ENCODE data around the gene BMERB1. TPM values are rescaled to one million over a fixed set of nuclear protein-coding genes. Genes with fewer than 3 reads are reported as not detected.
"Not testable (repeated sequence)": the region's sequence is repeated elsewhere in the genome, so short reads cannot be mapped to it uniquely, and the experiment has no call there.

Gene BMERB1
- total and polyA plus RNA-seq, 7 experiments from 2014 or later, result 0.51 to 8.2 (median 2.3) TPM

DNA sequence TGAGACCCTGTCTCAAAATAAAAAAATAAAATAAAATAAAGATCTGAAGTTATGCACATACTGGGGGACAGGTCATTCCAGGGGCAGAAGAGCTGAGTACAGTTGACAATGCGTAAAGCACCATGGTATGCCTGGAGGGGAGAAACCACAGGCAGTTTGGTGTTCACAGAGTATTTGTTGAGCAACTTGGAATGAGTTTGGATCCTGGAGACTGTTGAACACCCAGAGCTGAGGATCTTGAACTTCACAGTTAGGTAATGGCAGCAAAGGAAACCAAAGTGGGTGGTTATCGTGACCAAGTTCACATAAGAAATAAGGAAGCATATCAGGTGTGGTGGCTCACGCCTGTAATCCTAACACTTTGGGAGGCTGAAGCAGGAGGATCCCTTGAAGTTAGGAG is 30.3 kb upstream of the BMERB1 start:
- intact Hi-C loops (cut with micrococcal nuclease); POLR2A ChIA-PET; H3K27ac ChIP-seq (ENCODE audit: low read depth, low read length); H3K36me3 Mint-ChIP-seq; H3K4me3 ChIP-seq (ENCODE audit: low read length); H3K27ac Mint-ChIP-seq; H3K9me3 Mint-ChIP-seq; H3K4me1 Mint-ChIP-seq; H3K9me3 ChIP-seq (ENCODE audit: control insufficient read depth in 2 of 3, low read length in 3 of 3); H3K4me1 ChIP-seq (ENCODE audit: control insufficient read depth in 2 of 2, insufficient read depth in 2 of 2, low read length in 2 of 2); DNase-seq; H3K4me3 Mint-ChIP-seq; H3K36me3 ChIP-seq (ENCODE audit: control insufficient read depth in 2 of 3, insufficient read depth in 3 of 3, low read length in 3 of 3); CTCF ChIA-PET; ATAC-seq; H3K27me3 ChIP-seq (ENCODE audit: control insufficient read depth in 2 of 2, insufficient read depth in 2 of 2, low read length in 2 of 2): not testable (repeated sequence)
- peaks cover 0 to 11% (median 4%) of the 10 kb centered on the region in 5 donors for H3K27me3 Mint-ChIP-seq

DNA sequence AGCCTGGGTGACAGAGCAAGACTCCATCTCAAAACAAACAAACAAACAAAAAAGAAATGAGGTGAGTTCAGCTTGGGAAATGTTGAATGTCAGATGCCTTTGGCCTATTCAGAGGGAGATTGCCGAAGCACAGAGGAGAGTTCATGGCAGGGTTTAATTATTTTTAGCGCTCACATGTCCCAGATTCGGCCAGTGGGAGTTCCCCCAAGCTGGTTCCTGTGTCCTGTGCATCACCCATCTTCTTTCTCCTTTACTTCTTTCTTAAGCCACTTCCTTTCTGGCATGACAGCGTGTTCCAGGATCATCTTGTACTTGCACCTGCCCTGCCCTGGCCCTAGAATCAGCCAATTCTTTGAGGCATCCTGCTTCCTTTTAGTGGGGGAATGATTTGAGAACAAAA is 29.6 kb upstream of the BMERB1 start:
- ChIA-PET POLR2A (no interaction called here), CTCF (no interaction called here)
- Mint-ChIP-seq H3K4me1 (peaks cover 0 to 2% (median 0%) of the 10 kb centered on the region in 7 donors), H3K9me3 (no peaks in the 10 kb centered on the region), H3K27ac (no peak overlapping the region), H3K36me3 (no peaks in the 10 kb centered on the region), H3K4me3 (no peak overlapping the region), H3K27me3 (peaks cover 0 to 6% (median 0%) of the 10 kb centered on the region in 5 donors)
- Histone ChIP-seq H3K9me3 (ENCODE audit: control insufficient read depth in 2 of 3, low read length in 3 of 3) (no peaks in the 10 kb centered on the region), H3K36me3 (ENCODE audit: control insufficient read depth in 2 of 3, insufficient read depth in 3 of 3, low read length in 3 of 3) (no peaks in the 10 kb centered on the region), H3K27ac (ENCODE audit: low read depth, low read length) (no peak overlapping the region), H3K4me1 (ENCODE audit: control insufficient read depth in 2 of 2, insufficient read depth in 2 of 2, low read length in 2 of 2) (no peaks in the 10 kb centered on the region), H3K4me3 (ENCODE audit: low read length) (no peak overlapping the region), H3K27me3 (ENCODE audit: control insufficient read depth in 2 of 2, insufficient read depth in 2 of 2, low read length in 2 of 2) (no peaks in the 10 kb centered on the region)
- ATAC-seq (peak; percentile 58), DNase-seq (no peak)
- intact Hi-C loops (cut with micrococcal nuclease), result no loop called here

DNA sequence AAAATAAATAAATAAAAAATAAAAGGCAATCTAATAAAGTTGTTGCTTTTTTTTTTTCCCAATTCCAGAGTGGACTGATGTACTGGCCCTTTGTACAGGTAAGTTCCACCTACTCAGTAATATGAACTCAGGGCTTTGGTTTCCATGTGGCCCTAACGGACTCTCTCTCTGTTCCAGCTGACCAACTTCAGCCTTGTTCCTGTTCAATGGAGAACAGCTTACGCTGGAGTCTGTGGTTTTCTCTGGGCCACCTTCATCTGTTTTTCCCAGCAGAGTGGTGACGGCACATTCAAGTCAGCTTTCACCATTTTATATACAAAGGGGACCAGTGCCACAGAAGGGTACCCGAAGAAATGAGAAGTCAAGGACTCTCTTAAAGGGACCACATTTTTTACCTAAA is 26.6 kb upstream of the BMERB1 start:
- H3K36me3 Mint-ChIP-seq; H3K4me1 Mint-ChIP-seq; H3K27ac ChIP-seq (ENCODE audit: low read depth, low read length); CTCF ChIA-PET; H3K9me3 Mint-ChIP-seq; ATAC-seq; POLR2A ChIA-PET; H3K9me3 ChIP-seq (ENCODE audit: control insufficient read depth in 2 of 3, low read length in 3 of 3); H3K4me3 ChIP-seq (ENCODE audit: low read length); H3K36me3 ChIP-seq (ENCODE audit: control insufficient read depth in 2 of 3, insufficient read depth in 3 of 3, low read length in 3 of 3); H3K4me1 ChIP-seq (ENCODE audit: control insufficient read depth in 2 of 2, insufficient read depth in 2 of 2, low read length in 2 of 2); H3K27me3 Mint-ChIP-seq; DNase-seq; intact Hi-C loops (cut with micrococcal nuclease); H3K27me3 ChIP-seq (ENCODE audit: control insufficient read depth in 2 of 2, insufficient read depth in 2 of 2, low read length in 2 of 2); H3K4me3 Mint-ChIP-seq; H3K27ac Mint-ChIP-seq: not testable (repeated sequence)

DNA sequence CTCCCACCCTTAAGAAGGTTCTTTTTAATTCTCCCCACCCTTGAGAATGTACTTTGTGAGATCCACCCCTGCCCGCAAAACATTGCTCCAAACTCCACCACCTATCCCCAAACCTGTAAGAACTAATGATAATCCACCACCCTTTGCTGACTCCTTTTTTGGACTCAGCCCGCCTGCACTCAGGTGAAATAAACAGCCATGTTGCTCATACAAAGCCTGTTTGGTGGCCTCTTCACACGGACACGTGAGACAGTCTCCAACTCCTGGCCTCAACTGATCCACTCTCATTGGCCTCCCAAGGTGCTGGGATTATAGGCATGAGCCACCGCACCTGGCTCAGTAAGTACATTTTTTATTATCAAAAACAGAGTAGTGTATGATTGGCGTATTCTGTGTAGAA is 24.9 kb upstream of the BMERB1 start:
- intact Hi-C loops (cut with micrococcal nuclease); CTCF ChIA-PET; H3K4me3 ChIP-seq (ENCODE audit: low read length); H3K4me3 Mint-ChIP-seq; H3K4me1 ChIP-seq (ENCODE audit: control insufficient read depth in 2 of 2, insufficient read depth in 2 of 2, low read length in 2 of 2); H3K27ac Mint-ChIP-seq; H3K9me3 Mint-ChIP-seq; H3K9me3 ChIP-seq (ENCODE audit: control insufficient read depth in 2 of 3, low read length in 3 of 3); POLR2A ChIA-PET; H3K4me1 Mint-ChIP-seq; DNase-seq; H3K27ac ChIP-seq (ENCODE audit: low read depth, low read length); H3K36me3 Mint-ChIP-seq; H3K27me3 ChIP-seq (ENCODE audit: control insufficient read depth in 2 of 2, insufficient read depth in 2 of 2, low read length in 2 of 2); H3K27me3 Mint-ChIP-seq; ATAC-seq; H3K36me3 ChIP-seq (ENCODE audit: control insufficient read depth in 2 of 3, insufficient read depth in 3 of 3, low read length in 3 of 3): not testable (repeated sequence)

DNA sequence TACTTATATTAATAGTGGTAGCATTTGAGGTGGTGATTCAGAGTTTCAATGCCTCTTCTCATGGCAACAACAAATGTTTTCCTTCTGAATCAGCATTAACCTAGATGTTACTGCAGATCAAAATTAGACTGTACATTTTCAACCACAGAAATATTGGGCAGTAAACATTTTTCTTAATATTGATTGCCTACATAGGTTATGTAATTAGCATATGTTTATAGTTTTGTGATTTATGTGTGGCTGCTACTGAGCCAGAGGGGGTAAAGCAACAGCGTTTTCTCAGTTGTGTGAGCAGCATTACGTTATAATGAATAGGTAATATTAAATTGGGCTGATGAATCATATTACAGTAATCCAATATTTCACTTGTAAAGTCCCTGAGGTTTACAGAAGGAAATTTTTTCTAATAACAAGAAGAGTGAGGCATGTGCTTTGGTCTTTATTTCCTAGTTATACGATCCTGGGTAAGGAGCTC is 18.8 kb upstream of the BMERB1 start:
- DNase-seq (no peak), ATAC-seq (no peak)
- H3K4me1 ChIP-seq (ENCODE audit: control insufficient read depth in 2 of 2, insufficient read depth in 2 of 2, low read length in 2 of 2), result no peaks in the 10 kb centered on the region
- H3K4me3 ChIP-seq (ENCODE audit: low read length), result no peak overlapping the region
- Mint-ChIP-seq H3K4me3 (no peak overlapping the region), H3K9me3 (no peaks in the 10 kb centered on the region), H3K27ac (no peak overlapping the region), H3K4me1 (no peaks in the 10 kb centered on the region), H3K27me3 (peaks cover 0 to 16% (median 4%) of the 10 kb centered on the region in 5 donors), H3K36me3 (no peaks in the 10 kb centered on the region)
- ChIA-PET CTCF (interaction anchor here (0.7 kb wide), 1 partner anchor 305 kb away, joined by 3 read pairs; no protein-coding TSS in a partner anchor), POLR2A (no interaction called here)
- H3K27ac ChIP-seq (ENCODE audit: low read depth, low read length), result no peak overlapping the region
- H3K27me3 ChIP-seq (ENCODE audit: control insufficient read depth in 2 of 2, insufficient read depth in 2 of 2, low read length in 2 of 2), result no peaks in the 10 kb centered on the region
- no peaks in the 10 kb centered on the region for H3K36me3 ChIP-seq (ENCODE audit: control insufficient read depth in 2 of 3, insufficient read depth in 3 of 3, low read length in 3 of 3)
- intact Hi-C loops (cut with micrococcal nuclease), result no loop called here
- no peaks in the 10 kb centered on the region for H3K9me3 ChIP-seq (ENCODE audit: control insufficient read depth in 2 of 3, low read length in 3 of 3)

DNA sequence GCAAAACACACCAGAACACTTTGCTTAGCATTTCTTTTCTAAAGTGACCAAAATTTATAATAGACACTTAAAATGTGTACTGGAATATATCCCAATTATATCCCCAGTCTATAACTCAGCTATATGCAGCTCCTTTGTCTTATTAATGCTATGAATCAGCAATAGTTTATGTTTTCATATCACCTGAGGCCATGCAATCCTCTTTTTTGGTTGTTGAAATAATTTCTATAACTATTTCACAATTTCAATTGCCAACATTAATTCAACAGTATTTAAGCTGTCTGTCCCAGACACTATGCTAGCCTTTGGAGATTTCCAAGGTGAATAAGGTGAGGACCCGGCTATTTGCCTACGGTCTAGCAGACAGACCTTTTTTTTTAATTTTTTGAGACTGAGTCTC is 17.2 kb upstream of the BMERB1 start:
- H3K27ac Mint-ChIP-seq, result no peak overlapping the region
- no peak overlapping the region for H3K27ac ChIP-seq (ENCODE audit: low read depth, low read length)
- no peaks in the 10 kb centered on the region for H3K27me3 ChIP-seq (ENCODE audit: control insufficient read depth in 2 of 2, insufficient read depth in 2 of 2, low read length in 2 of 2)
- no peaks in the 10 kb centered on the region for H3K36me3 ChIP-seq (ENCODE audit: control insufficient read depth in 2 of 3, insufficient read depth in 3 of 3, low read length in 3 of 3)
- peaks cover 0 to 3% (median 0%) of the 10 kb centered on the region in 5 donors for H3K36me3 Mint-ChIP-seq
- DNase-seq, result no peak
- peaks cover 0 to 16% (median 2%) of the 10 kb centered on the region in 5 donors for H3K27me3 Mint-ChIP-seq
- no peaks in the 10 kb centered on the region for H3K4me1 Mint-ChIP-seq
- no peak overlapping the region for H3K4me3 ChIP-seq (ENCODE audit: low read length)
- ATAC-seq, result no peak
- no peak overlapping the region for H3K4me3 Mint-ChIP-seq
- CTCF ChIA-PET, result no interaction called here
- no peaks in the 10 kb centered on the region for H3K4me1 ChIP-seq (ENCODE audit: control insufficient read depth in 2 of 2, insufficient read depth in 2 of 2, low read length in 2 of 2)
- H3K9me3 ChIP-seq (ENCODE audit: control insufficient read depth in 2 of 3, low read length in 3 of 3), result no peaks in the 10 kb centered on the region
- intact Hi-C loops (cut with micrococcal nuclease), result no loop called here
- no peaks in the 10 kb centered on the region for H3K9me3 Mint-ChIP-seq
- POLR2A ChIA-PET, result no interaction called here

DNA sequence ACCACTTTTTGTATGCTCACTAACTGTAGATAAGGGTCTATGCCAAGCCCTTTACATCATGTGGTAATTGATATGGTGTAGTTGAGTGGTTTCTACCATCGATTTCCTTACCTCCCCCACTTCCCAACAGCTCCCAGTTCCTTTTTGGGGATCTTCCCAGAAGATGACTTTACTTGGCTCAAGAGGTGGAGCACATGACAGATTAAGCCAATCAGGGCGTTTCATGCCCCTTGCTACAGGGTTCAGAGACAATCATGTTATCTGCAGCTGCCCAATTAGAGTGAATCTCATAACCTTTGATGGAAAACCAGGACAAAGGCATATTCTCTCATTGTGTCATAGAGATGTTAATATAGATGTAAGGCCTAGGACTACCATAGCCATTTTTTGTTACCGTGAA is 16.2 kb upstream of the BMERB1 start:
- no peak overlapping the region for H3K4me3 ChIP-seq (ENCODE audit: low read length)
- H3K27me3 ChIP-seq (ENCODE audit: control insufficient read depth in 2 of 2, insufficient read depth in 2 of 2, low read length in 2 of 2), result no peaks in the 10 kb centered on the region
- Mint-ChIP-seq H3K9me3 (no peaks in the 10 kb centered on the region), H3K4me3 (no peak overlapping the region), H3K27me3 (peaks cover 0 to 16% (median 4%) of the 10 kb centered on the region in 5 donors), H3K27ac (no peak overlapping the region), H3K36me3 (peaks cover 0 to 3% (median 0%) of the 10 kb centered on the region in 5 donors), H3K4me1 (no peaks in the 10 kb centered on the region)
- ChIA-PET CTCF (no interaction called here), POLR2A (interaction anchor here (0.6 kb wide), 1 partner anchor 13 kb away, joined by 3 read pairs; no protein-coding TSS in a partner anchor)
- H3K4me1 ChIP-seq (ENCODE audit: control insufficient read depth in 2 of 2, insufficient read depth in 2 of 2, low read length in 2 of 2), result no peaks in the 10 kb centered on the region
- H3K9me3 ChIP-seq (ENCODE audit: control insufficient read depth in 2 of 3, low read length in 3 of 3), result no peaks in the 10 kb centered on the region
- intact Hi-C loops (cut with micrococcal nuclease), result no loop called here
- no peaks in the 10 kb centered on the region for H3K36me3 ChIP-seq (ENCODE audit: control insufficient read depth in 2 of 3, insufficient read depth in 3 of 3, low read length in 3 of 3)
- ATAC-seq (no peak), DNase-seq (no peak)
- no peak overlapping the region for H3K27ac ChIP-seq (ENCODE audit: low read depth, low read length)

All from naive thymus-derived CD4-positive, alpha-beta T cell (primary cell).